SU-DHL-6 (cell line): ENCODE data around the gene SLC22A23.
A peak's percentile ranks its signal among the peaks of the same experiment; 100 is the strongest.

Source experiments
- H2AFZ ChIP-seq: fragments of 200-600 bp; sonication (generic); 2 replicates; pipeline ENCODE4 v1.6.1; 2014; ENCODE audit warnings: low read depth, mild to moderate bottlenecking, moderate library complexity, mixed read lengths, antibody characterized with exemption, low read length; ENCODE audit not compliant: severe bottlenecking
- H3F3A ChIP-seq: fragments of 200-600 bp; shearing (Covaris generic); 2 replicates; pipeline ENCODE4 v1.6.0; 2016; ENCODE audit warnings: antibody characterized with exemption, mild to moderate bottlenecking; ENCODE audit not compliant: insufficient read depth
- H3K27ac ChIP-seq: fragments of 200-600 bp; sonication (generic); 2 replicates; pipeline ENCODE4 v1.5.1; 2016; ENCODE audit warnings: low read depth, mild to moderate bottlenecking, low read length, moderate library complexity, mixed read lengths
- H3K27me3 ChIP-seq: fragments of 200-600 bp; sonication (generic), shearing (Covaris generic); 2 replicates; pipeline ENCODE4 v1.6.0; 2014; ENCODE audit warnings: mild to moderate bottlenecking, low read length
- H3K36me3 ChIP-seq: fragments of 200-600 bp; sonication (generic); 2 replicates; pipeline ENCODE4 v1.6.1; 2014; ENCODE audit warnings: mild to moderate bottlenecking, low read length, mixed read lengths
- H3K4me2 ChIP-seq: fragments of 300-600, 200-600 bp; shearing (Covaris generic), sonication (generic); 2 replicates; pipeline ENCODE4 v1.6.0; 2014; ENCODE audit warnings: low read length, low read depth, mild to moderate bottlenecking; ENCODE audit not compliant: poor library complexity, severe bottlenecking
- H3K4me3 ChIP-seq: fragments of 200-600 bp; sonication (generic); 2 replicates; pipeline ENCODE4 v1.5.1; 2014; ENCODE audit warnings: antibody characterized with exemption, low read length, mild to moderate bottlenecking, mixed read lengths; ENCODE audit not compliant: insufficient read depth, poor library complexity, severe bottlenecking
- H3K79me2 ChIP-seq: fragments of 200-600 bp; sonication (generic); 2 replicates; pipeline ENCODE4 v1.6.1; 2014; ENCODE audit warnings: mild to moderate bottlenecking, low read length, moderate library complexity; ENCODE audit not compliant: insufficient read depth
- H3K9ac ChIP-seq: fragments of 200-600 bp; sonication (generic); 2 replicates; pipeline ENCODE4 v1.7.0; 2014; ENCODE audit warnings: mild to moderate bottlenecking, low read length
- H3K9me2 ChIP-seq: fragments of 200-600 bp; sonication (generic); replicated peaks from 2 replicates; pipeline ENCODE4 v1.6.1; 2014; ENCODE audit warnings: low read length; ENCODE audit not compliant: insufficient read depth
- H3K9me3 ChIP-seq: fragments of 200-600 bp; sonication (generic); 2 replicates; pipeline ENCODE4 v1.6.1; 2014; ENCODE audit warnings: low read length, mixed read lengths; ENCODE audit not compliant: insufficient read depth
- H4K20me1 ChIP-seq: fragments of 200-600 bp; sonication (generic); 2 replicates; pipeline ENCODE4 v1.6.1; 2014; ENCODE audit warnings: low read depth, mild to moderate bottlenecking, antibody characterized with exemption, low read length, moderate library complexity, mixed read lengths
- CTCF ChIP-seq: fragments of 200-600 bp; sonication (generic); IDR thresholded peaks from one replicate; pipeline ENCODE4 v1.5.1; 2017; ENCODE audit warnings: antibody characterized with exemption, mild to moderate bottlenecking, low read length, moderate library complexity; ENCODE audit not compliant: insufficient read depth, poor library complexity, severe bottlenecking
- EZH2phosphoT487 ChIP-seq: fragments of 200-600 bp; sonication (generic), shearing (Covaris generic); conservative IDR thresholded peaks from 2 replicates; pipeline ENCODE4 v1.6.1; 2018; ENCODE audit warnings: mild to moderate bottlenecking, antibody characterized with exemption, low read length, moderate library complexity, mixed read lengths

The SLC22A23 gene

GRCh38 chr6:3411967-3412778 lies 44.7 kb downstream of the SLC22A23 start:
- Histone ChIP-seq H3K4me2 (no peak overlapping the region), H3K9me2 (no peaks in the 10 kb centered on the region), H3K9ac (no peak overlapping the region), H2AFZ (no peak overlapping the region), H3K9me3 (no peaks in the 10 kb centered on the region), H3K36me3 (no peaks in the 10 kb centered on the region), H3K27ac (no peak overlapping the region), H3F3A (no peaks in the 10 kb centered on the region), H4K20me1 (no peaks in the 10 kb centered on the region), H3K27me3 (no peaks in the 10 kb centered on the region), H3K79me2 (no peaks in the 10 kb centered on the region), H3K4me3 (no peak overlapping the region)
- TF ChIP-seq EZH2phosphoT487 (no peak), CTCF (no peak)

- Histone ChIP-seq H3K36me3 (no peaks in the 10 kb centered on the region), H3K4me2 (no peak overlapping the region), H3K27me3 (no peaks in the 10 kb centered on the region), H3K79me2 (no peaks in the 10 kb centered on the region), H3K9me2 (no peaks in the 10 kb centered on the region), H3F3A (no peaks in the 10 kb centered on the region), H3K27ac (no peak overlapping the region), H2AFZ (no peak overlapping the region), H3K9me3 (no peaks in the 10 kb centered on the region), H3K4me3 (no peak overlapping the region), H4K20me1 (no peaks in the 10 kb centered on the region), H3K9ac (no peak overlapping the region)
- TF ChIP-seq CTCF (peak; percentile 98), EZH2phosphoT487 (no peak)
These were observed 46.2 kb downstream of the SLC22A23 start for GRCh38 chr6:3410385-3411360.

GRCh38 chr6:3409699-3410384 lies 47.0 kb downstream of the SLC22A23 start:
- Histone ChIP-seq H3K79me2 (no peaks in the 10 kb centered on the region), H3K9me3 (no peaks in the 10 kb centered on the region), H3K27ac (no peak overlapping the region), H3K9me2 (no peaks in the 10 kb centered on the region), H3K9ac (no peak overlapping the region), H3K4me3 (no peak overlapping the region), H3K4me2 (no peak overlapping the region), H3K36me3 (no peaks in the 10 kb centered on the region), H2AFZ (no peak overlapping the region), H3F3A (no peaks in the 10 kb centered on the region), H3K27me3 (no peaks in the 10 kb centered on the region), H4K20me1 (no peaks in the 10 kb centered on the region)
- TF ChIP-seq EZH2phosphoT487 = no peak
- no peak for TF ChIP-seq CTCF
